ENCODE results near the gene FRMPD2.

DNA sequence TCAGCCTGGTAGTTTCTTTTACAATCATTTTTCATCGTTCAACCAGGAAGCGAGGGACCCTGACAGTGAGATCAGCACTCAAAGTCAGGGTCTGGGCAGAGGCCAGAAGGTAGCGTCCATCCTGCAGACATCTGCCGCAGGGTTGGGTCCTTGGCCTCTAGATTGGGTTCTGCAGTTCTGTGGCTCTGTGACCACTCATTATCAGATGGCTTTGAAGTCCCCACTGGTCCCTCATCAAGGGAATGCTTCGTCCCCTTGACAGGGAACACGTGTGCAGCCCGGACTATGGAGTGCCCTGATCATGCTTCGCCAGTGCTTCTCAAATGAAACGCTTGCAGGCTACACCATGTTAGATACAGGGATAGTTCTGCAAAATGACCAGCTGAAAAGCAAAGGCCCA is 64.1 kb downstream of the FRMPD2 start:
- TF ChIP-seq, protein P1, sequence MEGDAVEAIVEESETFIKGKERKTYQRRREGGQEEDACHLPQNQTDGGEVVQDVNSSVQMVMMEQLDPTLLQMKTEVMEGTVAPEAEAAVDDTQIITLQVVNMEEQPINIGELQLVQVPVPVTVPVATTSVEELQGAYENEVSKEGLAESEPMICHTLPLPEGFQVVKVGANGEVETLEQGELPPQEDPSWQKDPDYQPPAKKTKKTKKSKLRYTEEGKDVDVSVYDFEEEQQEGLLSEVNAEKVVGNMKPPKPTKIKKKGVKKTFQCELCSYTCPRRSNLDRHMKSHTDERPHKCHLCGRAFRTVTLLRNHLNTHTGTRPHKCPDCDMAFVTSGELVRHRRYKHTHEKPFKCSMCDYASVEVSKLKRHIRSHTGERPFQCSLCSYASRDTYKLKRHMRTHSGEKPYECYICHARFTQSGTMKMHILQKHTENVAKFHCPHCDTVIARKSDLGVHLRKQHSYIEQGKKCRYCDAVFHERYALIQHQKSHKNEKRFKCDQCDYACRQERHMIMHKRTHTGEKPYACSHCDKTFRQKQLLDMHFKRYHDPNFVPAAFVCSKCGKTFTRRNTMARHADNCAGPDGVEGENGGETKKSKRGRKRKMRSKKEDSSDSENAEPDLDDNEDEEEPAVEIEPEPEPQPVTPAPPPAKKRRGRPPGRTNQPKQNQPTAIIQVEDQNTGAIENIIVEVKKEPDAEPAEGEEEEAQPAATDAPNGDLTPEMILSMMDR (conservative IDR thresholded peaks at IDR 0.05; ENCODE audit: low read length) = no peak
- no peak for TF ChIP-seq EZH2phosphoT487 (IDR thresholded peaks at IDR 0.05; ENCODE audit: borderline replicate concordance)

All from Loucy (cell line).